Measurements from ENCODE around the gene PLEKHH1.
A peak's percentile ranks its signal among the peaks of the same experiment; 100 is the strongest.
"Not testable (repeated sequence)": the region's sequence is repeated elsewhere in the genome, so short reads cannot be mapped to it uniquely, and the experiment has no call there.

PLEKHH1 gene

DNA sequence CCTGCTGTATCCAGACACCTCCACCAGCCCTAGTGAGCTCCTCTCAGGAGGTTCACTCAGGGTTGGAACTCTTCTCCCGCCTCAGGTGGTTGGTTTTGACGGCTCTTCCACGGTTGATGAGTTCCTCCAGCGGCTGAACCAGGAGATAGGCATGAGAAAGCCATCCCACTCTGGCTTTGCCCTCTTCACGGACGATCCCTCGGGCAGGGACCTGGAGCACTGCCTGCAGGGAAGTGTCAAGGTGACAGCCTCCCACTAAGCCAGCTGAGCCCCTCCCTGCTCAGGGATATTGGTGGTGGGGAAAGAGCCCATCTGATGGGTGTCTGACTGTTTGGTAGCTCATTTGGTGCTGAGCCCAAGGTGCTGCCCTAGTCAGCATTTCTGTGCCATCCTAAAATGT, 46.5 kb downstream of the PLEKHH1 start:
- peak; percentile 95 for FAIRE-seq
- DNase-seq (ENCODE audit: low spot score): no peak

GRCh38 chr14:67580336-67581171, 47.5 kb downstream of the PLEKHH1 start:
- FAIRE-seq (no peak), DNase-seq (ENCODE audit: low spot score) (no peak)

DNA sequence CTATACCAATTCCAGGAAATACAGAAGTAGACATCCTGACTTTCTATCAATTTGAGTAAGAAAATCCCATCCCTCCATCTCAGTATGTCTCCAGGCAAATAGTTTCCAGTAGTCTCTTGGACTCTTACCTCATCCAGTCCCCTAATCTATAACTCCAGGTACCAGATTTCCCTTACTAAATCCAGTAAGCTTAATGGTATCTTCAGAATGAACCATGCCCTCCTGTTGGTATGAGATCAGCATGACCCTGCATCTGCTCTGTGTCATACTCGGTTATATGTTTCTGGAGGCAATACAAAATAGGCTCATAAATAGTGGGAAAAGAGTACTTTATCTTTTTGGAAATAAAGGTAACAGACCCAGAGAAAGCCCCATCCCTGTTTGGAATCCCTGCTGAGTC, 48.6 kb downstream of the PLEKHH1 start:
- DNase-seq (ENCODE audit: low spot score) (no peak), FAIRE-seq (no peak)

DNA sequence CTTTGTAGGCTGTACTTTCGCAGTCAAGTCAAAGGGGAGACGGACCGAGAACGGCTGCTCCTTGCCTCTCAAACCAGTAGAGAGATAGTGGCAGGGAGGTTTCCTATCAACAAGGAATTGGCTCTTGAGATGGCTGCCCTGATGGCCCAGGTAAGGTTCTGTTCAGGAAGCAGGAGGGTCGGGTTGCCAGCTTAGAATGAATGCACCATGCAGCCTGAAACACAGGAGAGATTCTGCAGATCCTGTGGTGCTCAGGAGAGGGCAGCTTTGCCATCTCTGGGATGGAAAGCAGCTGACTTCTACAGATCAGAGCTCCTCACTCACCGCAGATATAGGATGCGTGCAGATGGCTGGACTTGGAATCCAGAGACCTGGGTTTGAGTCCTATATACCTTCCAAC, 49.0 kb downstream of the PLEKHH1 start:
- FAIRE-seq: peak; percentile 20
- no peak for DNase-seq (ENCODE audit: low spot score)

DNA sequence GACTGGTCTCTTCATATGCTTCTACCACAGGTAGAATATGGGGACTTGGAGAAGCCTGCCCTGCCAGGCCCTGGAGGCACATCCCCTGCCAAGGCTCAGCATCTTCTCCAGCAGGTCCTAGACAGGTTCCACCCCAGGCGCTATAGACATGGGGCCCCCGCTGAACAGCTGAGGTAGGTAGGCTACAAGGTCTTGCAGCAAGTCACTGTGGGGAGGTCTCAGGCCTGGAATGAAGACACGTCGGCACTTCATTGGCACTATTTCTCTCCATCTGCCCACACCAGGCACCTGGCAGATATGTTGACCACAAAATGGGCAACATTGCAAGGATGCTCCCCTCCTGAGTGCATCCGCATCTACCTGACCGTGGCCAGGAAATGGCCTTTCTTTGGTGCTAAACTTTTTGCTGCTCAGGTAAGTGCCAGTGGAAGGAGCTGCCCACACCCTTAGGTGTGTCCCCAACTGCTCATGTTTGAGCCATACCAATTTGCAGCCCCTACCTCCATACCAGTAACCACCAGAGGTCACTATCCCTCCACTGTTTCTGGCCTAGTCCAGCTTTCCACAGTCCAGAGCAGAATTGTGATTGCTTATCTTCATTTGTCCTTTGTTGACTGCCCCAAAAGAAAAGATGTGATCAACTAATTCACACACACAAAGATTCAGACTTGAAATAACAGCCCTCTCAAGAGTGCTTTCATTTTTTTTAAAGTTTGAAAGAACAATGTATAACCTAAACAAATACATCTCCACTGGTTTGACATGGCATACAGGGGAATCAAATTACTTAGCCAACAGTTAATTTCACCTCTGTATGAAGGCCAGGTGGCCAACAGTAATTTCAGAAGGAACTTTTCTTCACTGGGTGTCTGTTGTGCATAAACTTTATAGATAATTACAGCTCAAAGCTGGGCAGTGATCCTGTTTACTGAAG, 50.9 kb downstream of the PLEKHH1 start:
- DNase-seq (ENCODE audit: low spot score) (peak; percentile 80), FAIRE-seq (peak; percentile 99)

- peak; percentile 74 for FAIRE-seq
These were observed 51.9 kb downstream of the PLEKHH1 start for GRCh38 chr14:67584978-67585377.

DNA sequence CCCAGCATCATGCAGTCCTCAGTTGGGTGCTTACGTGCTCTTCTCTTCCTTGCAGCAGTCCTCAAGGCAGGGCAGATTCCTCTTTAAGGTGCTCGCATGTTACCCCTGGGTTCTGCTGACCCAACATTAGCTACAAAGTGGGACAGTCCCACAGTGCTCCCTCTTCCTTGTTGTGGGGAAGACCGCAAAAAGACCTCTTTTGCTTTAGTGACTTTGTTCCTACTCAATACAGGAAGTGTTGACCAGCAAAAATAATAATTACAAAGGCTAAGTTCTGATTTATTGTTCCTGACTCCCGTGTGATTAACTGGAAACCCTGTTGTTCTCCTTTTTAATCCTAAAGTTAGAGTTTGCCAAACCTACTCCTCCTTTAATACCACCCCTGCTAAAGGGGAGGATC, 53.3 kb downstream of the PLEKHH1 start:
- FAIRE-seq (no peak), DNase-seq (ENCODE audit: low spot score) (no peak)

More at GRCh38 chr14:67584978-67585377, 51.9 kb downstream of the PLEKHH1 start:
- DNase-seq (ENCODE audit: low spot score): no peak

DNA sequence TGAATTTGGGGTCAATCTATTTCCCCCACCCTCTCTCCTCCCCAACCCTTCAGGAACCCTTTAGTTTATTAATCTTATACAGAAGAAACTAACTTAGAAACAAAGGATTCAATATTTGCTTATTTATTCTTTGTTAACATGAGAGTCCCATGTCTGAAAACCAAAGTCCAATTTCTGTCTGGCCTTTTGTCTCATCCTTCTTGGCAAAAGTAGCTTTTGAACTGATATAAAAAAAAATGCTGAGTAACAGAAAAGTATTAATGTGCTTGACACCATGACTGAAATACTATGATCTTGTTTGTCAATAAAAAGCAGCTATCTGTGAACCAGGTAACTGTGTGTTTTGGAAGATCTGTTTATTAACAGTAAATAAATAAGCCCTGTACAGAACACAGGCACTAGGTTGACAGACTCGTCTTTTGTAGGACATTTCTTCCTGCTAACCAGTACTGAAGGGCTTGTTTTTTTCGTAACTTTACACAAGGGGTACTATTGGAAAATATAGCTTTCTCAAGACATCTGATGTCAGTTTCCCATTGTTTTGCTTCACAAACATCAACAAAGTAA, 56.2 kb downstream of the PLEKHH1 start:
- FAIRE-seq (no peak), DNase-seq (ENCODE audit: low spot score) (no peak)

DNA sequence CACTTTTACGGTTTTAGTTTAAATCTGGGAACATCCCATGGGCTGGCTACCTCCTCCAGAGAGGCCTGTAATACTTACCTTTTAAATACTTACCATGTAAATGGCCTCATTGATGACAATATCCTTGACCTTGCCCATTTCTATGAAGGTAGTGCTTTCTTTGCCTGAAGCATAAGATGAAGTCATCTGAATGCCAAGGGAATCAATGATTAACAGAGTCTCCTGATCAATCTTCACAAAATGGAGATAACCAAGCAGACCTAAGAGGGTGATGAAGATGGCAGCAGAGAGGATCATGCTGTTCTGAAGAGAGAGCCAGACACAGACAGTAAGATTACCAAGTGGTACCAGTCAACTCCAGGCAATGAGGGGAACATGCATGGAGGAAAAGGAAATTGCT, 60.6 kb downstream of the PLEKHH1 start:
- FAIRE-seq: peak; percentile 75
- not testable (repeated sequence) for DNase-seq (ENCODE audit: low spot score)

DNA sequence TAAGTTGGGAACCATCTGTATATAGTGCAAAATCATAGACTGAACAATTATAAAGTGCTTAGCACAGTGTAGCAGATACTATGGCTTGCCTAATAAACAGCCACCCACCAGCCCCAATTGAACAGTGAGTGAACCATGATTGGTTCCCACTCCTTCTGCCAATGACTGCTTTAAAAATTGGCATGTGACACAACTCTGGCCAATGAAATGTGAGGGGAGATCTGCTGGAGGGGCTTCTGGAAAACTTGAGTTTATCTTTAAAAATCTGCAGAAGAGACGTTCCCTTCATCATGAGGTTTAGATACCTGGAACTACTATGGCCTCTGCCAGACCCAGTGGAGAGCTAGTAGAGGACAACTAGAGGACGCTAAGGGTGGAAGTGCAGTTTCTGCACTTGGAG, 62.3 kb downstream of the PLEKHH1 start:
- DNase-seq (ENCODE audit: low spot score) (no peak), FAIRE-seq (peak; percentile 55)

DNA sequence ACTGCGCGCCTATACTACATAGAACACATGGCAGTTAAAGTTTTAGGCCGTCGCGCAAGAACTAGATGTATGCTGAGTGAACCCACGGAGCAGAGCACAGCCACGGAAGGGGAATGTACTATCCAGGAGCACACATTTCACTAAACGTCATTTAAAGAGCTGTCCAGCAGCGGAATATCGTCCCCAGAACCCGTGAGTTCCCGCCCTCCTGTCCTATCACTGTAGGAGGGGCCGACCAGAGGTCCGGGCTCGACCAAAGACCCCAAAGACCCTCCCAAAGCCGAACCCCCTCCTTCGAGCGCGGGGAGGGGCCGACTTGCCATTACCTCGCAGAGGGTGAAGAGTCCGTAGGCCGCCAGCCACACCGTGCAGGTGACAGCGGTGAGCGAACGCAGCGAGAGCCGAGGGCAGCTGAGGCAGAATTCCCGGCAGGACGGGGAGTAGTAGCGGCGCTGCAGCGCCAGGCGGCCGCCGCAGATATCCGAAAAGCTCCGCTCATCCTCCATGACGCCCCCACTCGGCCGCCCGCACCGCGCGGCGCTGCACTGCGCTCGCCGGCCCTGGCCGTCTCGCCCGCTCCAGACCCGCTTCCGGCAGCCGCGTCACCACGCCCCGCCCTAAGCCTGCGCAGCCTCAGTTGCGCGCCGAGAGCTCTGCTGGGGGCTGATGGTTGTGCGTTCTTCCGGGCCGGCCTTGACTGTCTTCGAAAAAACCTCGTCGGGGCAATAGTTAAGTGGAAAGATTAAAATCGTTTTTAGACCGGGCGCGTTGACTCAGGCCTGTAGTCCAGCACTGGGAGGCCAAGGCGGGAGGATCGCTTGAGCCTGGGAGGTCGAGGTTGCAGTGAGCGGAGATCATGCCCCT, 66.8 kb downstream of the PLEKHH1 start, which contains the start of gene PIGH:
Gene PIGH (minus strand): TSS at position 571 of the 864 bp plus-strand sequence. CDS start 65 bp downstream, at position 506.
- peak; percentile 100 for DNase-seq (ENCODE audit: low spot score)

GRCh38 chr14:67600562-67600974, 67.5 kb downstream of the PLEKHH1 start:
- DNase-seq (ENCODE audit: low spot score); FAIRE-seq: not testable (repeated sequence)

More for the DNA sequence above, 66.8 kb downstream of the PLEKHH1 start, which contains the start of gene PIGH:
- FAIRE-seq: peak; percentile 98

DNA sequence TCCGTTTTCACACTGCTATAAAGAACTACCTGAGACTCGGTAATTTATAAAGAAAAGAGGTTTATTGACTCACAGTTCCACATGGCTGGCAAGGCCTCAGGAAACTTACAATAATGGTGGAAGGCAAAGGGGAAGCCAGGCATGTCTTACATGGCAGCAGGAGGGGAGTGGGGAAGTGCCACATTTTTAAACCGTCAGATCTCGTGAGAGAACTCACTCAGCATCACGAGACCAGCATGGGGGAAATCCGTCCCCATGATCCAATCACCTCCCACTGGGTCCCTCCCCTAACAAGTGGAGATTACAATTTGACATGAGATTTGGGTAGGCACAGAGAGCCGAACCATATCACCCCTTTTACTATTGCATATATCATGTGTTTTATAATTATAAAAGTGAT, 69.0 kb downstream of the PLEKHH1 start:
- no peak for FAIRE-seq

GRCh38 chr14:67602995-67603545, 70.0 kb downstream of the PLEKHH1 start:
- DNase-seq (ENCODE audit: low spot score): no peak
- FAIRE-seq: no peak

More for the DNA sequence above, 69.0 kb downstream of the PLEKHH1 start:
- DNase-seq (ENCODE audit: low spot score): no peak

DNA sequence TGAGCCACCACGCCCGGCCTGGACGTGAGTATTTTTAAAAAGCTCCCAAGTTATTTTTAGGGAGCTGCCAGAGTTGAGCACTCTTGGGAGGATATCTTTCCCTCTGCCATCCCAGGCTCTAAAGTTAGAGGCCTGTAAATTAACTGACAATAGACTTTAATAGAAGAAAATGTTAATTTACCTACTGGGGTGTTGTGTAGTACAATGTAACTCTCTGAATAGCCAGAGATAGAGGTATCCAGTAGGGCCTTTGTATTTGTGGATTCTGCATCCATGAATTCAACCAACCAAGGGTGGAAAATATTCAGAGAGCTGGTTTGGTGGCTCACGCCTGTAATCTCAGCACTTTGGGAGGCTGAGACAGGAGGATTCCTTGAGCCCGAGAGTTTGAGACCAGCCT, 74.6 kb downstream of the PLEKHH1 start:
- FAIRE-seq (no peak), DNase-seq (ENCODE audit: low spot score) (no peak)

DNA sequence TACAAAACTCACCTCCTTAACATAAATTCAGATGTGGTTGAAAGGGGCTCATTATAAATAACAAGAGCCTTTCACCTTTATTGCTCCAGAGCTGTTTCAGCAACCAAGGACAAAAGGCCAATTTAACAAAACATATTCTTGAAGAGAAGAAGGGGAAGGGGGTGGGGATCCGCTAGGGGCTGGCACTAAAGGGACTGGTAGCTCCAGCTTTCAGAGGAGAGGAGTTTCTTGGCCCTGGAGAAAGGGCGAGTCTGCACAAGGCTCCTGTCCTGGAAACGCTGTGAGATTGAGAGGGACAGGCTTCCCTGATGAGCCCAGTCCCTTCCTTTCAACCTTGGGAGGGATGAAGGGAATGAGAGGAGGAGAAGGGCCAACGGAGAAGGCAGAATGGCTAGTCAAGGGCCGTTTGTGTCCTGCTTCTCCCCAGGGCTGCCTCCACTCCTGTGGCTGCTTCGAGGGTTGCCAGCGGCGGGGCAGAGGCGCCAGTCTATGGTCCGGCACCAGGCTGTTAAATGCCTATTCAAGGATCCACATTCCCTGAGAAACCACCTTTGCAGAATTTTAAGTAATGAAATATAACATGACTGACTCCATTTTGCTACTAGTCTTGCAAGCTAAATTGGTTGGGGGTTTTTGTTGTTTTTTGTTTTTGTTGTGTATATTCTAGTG, 76.7 kb downstream of the PLEKHH1 start:
- no peak for DNase-seq (ENCODE audit: low spot score)
- FAIRE-seq: peak; percentile 37

GRCh38 chr14:67610491-67610890, 77.4 kb downstream of the PLEKHH1 start:
- FAIRE-seq (no peak), DNase-seq (ENCODE audit: low spot score) (no peak)

DNA sequence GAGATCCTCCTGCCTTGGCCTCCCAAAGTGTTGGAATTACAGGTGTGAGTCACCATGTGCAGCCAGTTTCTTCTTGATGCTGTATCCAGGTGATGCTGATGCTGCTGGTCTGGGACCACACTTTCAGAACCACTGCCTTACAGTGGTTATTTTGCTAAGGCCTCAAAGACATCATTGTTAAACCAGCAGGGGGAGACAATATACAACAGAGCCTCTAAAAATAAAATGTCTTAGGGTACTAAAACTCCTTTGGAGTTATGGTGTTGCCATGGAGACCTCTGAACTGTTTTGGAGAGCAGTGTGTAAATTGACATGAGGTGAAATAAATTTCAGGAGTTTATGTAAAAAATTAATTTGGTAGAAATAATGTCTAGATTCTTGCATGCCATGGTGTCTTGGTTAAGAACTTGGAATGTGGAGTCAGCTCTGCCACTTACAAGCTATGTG, 85.5 kb downstream of the PLEKHH1 start:
- DNase-seq (ENCODE audit: low spot score): peak; percentile 72
- peak; percentile 23 for FAIRE-seq

- peak; percentile 99 for FAIRE-seq
These were observed 86.5 kb downstream of the PLEKHH1 start, which contains the start of gene ARG2 for GRCh38 chr14:67619446-67620216. TSS of gene ARG2 (plus strand) at chr14:67619920. CDS start at chr14:67619978, 58 bp downstream.

More at GRCh38 chr14:67619446-67620216, 86.5 kb downstream of the PLEKHH1 start, which contains the start of gene ARG2:
- peak; percentile 100 for DNase-seq (ENCODE audit: low spot score)

All from urothelium cell line (cell line).